Upper lobe of left lung (tissue), 6 donors: ENCODE results near the gene HDAC6. TPM values are rescaled to one million over a fixed set of nuclear protein-coding genes. Genes with fewer than 3 reads are reported as not detected.
A peak's percentile ranks its signal among the peaks of the same experiment; 100 is the strongest.

Source experiments
- ATAC-seq, 2 donors: fragments of 200-7000 bp; cut with Tn5 transposase; one replicate each; pipeline ENCODE4 v1.9.1; 2022; ENCODE audit warnings: mild to moderate bottlenecking in 2 of 2, moderate library complexity in 2 of 2; ENCODE audit not compliant: low FRiP score in 2 of 2
- DNase-seq, 2 donors: peaks; one replicate each; pipeline ENCODE4 v3.0.0-alpha.2; 2019 to 2020
- H3K27ac ChIP-seq, 4 donors: fragments of 200-600 bp; sonication (generic); one replicate each; pipeline ENCODE4 v1.5.1; 2016 to 2019
- H3K27me3 ChIP-seq, 4 donors: fragments of 200-600 bp; sonication (generic); one replicate each; pipeline ENCODE4 v1.5.1; 2017 to 2019
- H3K36me3 ChIP-seq, 4 donors: fragments of 200-600 bp; sonication (generic); one replicate each; pipeline ENCODE4 v1.5.1; 2016 to 2019
- H3K4me1 ChIP-seq, 4 donors: fragments of 200-600 bp; sonication (generic); one replicate each; pipeline ENCODE4 v1.5.1; 2018 to 2019
- H3K4me3 ChIP-seq, 4 donors: fragments of 200-600 bp; sonication (generic); one replicate each; pipeline ENCODE4 v1.5.1; 2017 to 2019; ENCODE audit warnings: mild to moderate bottlenecking in 2 of 4, moderate library complexity in 1 of 4
- H3K9me3 ChIP-seq, 4 donors: fragments of 200-600 bp; sonication (generic); one replicate each; pipeline ENCODE4 v1.5.1; 2018 to 2019
- EP300 ChIP-seq, 4 donors: sonication (generic); formaldehyde crosslinking; IDR thresholded peaks; one replicate each; pipeline ENCODE4 v1.5.1; 2017; ENCODE audit warnings: antibody characterized with exemption in 4 of 4, control low read depth in 2 of 4
- POLR2A ChIP-seq, 4 donors: fragments of 450-650 bp; IDR thresholded peaks; one replicate each; pipeline ENCODE4 v1.5.1; 2016 to 2017; ENCODE audit warnings: antibody characterized with exemption in 4 of 4, mild to moderate bottlenecking in 2 of 4
- POLR2AphosphoS5 ChIP-seq, 2 donors: sonication (generic); formaldehyde crosslinking; IDR thresholded peaks; one replicate each; pipeline ENCODE4 v1.5.1; 2017; ENCODE audit warnings: antibody characterized with exemption in 2 of 2
- WGBS, 2 donors: methylation state at CpG; one replicate each; pipeline ENCODE4 v1.1.5; 2017 to 2018; 5-methylcytosine and 5-hydroxymethylcytosine counted together
- total RNA-seq, 6 donors: library from RNA; depleted of rRNA in 4 of 6; stranded (reverse); fragments of >200 nt in 4 of 6; gene quantifications; one replicate each; pipeline versions ENCODE4 v1.1.0 to v1.2.1, GENCODE V29; 2016 to 2021
- TF ChIP-seq, protein P1 (sequence below), 6 experiments: fragments of 450-650 bp in 4 of 6; fragments of 200-600 bp in 2 of 6; sonication (generic) in 2 of 6; IDR thresholded peaks; one replicate each; pipeline ENCODE4 v1.5.1; 2016 to 2019; ENCODE audit warnings: antibody characterized with exemption in 6 of 6
- donor health status: DM: no; HTN: no; CAD: no; lungs with moderate emphysema.
- donor health status: DM: no; HTN: yes; CAD: no; lungs with severe emphysema.

The HDAC6 gene
- total RNA-seq, 6 donors from 2014 or later = 59.1 to 171 (median 86.0) TPM

DNA sequence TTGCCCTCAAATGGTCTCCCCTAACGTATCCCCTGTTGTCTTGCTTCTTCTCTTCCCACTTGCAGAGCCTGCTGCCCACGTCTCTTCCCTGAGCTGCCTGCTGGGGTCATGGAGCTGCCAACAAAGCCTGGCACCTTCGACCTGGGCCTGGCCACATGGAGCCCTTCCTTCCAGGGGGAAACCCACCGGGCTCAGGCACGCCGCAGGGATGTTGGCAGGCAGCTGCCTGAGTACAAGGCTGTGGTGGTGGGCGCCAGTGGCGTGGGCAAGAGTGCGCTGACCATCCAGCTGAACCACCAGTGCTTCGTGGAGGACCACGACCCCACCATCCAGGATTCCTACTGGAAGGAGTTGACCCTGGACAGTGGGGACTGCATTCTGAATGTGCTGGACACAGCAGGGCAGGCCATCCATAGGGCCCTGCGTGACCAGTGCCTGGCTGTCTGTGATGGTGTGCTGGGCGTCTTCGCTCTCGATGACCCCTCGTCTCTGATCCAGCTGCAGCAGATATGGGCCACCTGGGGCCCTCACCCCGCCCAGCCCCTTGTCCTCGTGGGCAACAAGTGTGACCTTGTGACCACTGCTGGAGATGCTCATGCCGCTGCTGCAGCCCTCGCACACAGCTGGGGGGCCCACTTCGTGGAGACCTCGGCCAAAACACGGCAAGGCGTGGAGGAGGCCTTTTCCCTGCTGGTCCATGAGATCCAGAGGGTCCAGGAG is 27.3 kb downstream of the HDAC6 start:
- no peak overlapping the region for H3K4me3 ChIP-seq
- peaks cover 0 to 5% (median 3%) of the 10 kb centered on the region in 4 donors for H3K36me3 ChIP-seq
- ATAC-seq = no peak
- H3K27ac ChIP-seq = no peak overlapping the region
- H3K9me3 ChIP-seq = peaks cover 0 to 18% (median 0%) of the 10 kb centered on the region in 4 donors
- H3K4me1 ChIP-seq = peaks cover 0 to 5% (median 0%) of the 10 kb centered on the region in 4 donors
- WGBS, 2 donors = 87 to 88% methylated on average over 2 to 21 of the region's 24 CpGs
- no peak for TF ChIP-seq POLR2A (IDR thresholded peaks at IDR 0.05)
- TF ChIP-seq, protein P1, sequence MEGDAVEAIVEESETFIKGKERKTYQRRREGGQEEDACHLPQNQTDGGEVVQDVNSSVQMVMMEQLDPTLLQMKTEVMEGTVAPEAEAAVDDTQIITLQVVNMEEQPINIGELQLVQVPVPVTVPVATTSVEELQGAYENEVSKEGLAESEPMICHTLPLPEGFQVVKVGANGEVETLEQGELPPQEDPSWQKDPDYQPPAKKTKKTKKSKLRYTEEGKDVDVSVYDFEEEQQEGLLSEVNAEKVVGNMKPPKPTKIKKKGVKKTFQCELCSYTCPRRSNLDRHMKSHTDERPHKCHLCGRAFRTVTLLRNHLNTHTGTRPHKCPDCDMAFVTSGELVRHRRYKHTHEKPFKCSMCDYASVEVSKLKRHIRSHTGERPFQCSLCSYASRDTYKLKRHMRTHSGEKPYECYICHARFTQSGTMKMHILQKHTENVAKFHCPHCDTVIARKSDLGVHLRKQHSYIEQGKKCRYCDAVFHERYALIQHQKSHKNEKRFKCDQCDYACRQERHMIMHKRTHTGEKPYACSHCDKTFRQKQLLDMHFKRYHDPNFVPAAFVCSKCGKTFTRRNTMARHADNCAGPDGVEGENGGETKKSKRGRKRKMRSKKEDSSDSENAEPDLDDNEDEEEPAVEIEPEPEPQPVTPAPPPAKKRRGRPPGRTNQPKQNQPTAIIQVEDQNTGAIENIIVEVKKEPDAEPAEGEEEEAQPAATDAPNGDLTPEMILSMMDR (IDR thresholded peaks at IDR 0.05) = no peak
- no peak for DNase-seq
- peaks cover 0 to 14% (median 0%) of the 10 kb centered on the region in 4 donors for H3K27me3 ChIP-seq

DNA sequence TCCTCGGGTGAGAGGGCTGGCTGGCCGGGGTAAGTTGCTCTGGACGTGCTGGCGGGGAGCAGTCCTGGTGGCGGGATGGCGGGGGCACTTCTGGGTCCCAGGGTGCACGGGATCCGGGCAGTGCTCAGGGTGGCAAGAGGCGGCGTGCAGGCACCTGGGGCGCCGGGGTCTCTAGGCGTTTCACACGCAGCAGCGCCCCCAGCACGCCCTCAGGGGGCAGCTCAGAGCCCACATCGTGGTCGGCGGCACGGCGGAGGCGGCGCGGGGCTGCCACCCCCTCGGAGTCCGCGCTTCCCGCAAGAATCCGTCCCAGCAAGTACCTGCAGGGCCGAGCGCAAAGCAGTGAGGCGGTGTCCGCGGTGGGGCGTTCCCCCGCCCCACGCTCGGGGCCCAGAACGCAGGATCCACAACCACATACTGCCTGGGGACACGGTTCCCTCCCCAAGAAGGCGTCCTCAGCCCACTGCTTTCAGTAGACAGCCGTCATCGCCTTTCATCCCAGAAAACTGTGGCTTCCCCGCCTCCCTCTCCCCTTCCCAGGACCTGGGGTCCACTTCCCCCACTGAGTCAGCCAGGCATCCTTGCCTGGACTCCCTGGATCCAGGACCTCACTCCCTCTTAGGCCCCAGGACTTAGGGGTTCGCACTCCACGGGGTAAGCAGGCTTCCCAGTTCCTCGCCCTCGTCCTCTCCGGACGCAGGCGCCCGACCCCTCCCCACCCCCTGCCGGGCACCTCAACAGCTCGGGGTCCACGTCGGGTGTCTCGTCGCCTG is 29.5 kb downstream of the HDAC6 start:
- H3K36me3 ChIP-seq = no peaks in the 10 kb centered on the region
- no peak overlapping the region for H3K4me3 ChIP-seq
- peak in 1 of 2 donors; percentile 51 for DNase-seq
- no peak for TF ChIP-seq EP300 (IDR thresholded peaks at IDR 0.05)
- ATAC-seq = no peak
- WGBS, 2 donors = 25 to 48% methylated on average over 2 to 47 of the region's 58 CpGs
- H3K4me1 ChIP-seq = peaks cover 0 to 14% (median 0%) of the 10 kb centered on the region in 4 donors
- peaks cover 0 to 7% (median 0%) of the 10 kb centered on the region in 4 donors for H3K9me3 ChIP-seq
- no peak overlapping the region for H3K27ac ChIP-seq
- peaks cover 0 to 26% (median 2%) of the 10 kb centered on the region in 4 donors for H3K27me3 ChIP-seq

DNA sequence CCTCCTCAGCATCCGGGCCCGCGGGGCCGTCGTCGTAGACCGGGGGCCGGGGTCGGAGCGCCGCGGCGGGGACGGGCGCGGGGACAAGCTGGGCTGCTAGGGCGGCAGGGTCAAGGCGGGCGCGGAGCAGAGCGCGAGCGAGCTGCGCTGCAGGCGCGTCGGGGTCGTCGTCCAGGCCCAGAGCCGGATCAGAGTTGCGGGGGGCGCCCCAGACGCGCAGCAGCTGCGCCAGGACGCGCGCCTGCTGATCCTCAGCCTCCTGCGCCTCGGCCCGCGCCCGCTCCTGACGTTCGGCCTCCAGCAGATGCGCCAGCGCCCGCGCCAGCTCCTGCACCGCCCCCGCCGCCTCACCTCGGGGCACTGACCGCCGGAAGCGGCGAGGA is 30.0 kb downstream of the HDAC6 start:
- DNase-seq = peak in 1 of 2 donors; percentile 59
- no peak for ATAC-seq
- H3K4me3 ChIP-seq = no peak overlapping the region
- peaks cover 0 to 14% (median 0%) of the 10 kb centered on the region in 4 donors for H3K4me1 ChIP-seq
- H3K9me3 ChIP-seq = peaks cover 0 to under 1% (median 0%) of the 10 kb centered on the region in 4 donors
- no peak overlapping the region for H3K27ac ChIP-seq
- peaks cover 0 to 26% (median 2%) of the 10 kb centered on the region in 4 donors for H3K27me3 ChIP-seq
- no peaks in the 10 kb centered on the region for H3K36me3 ChIP-seq
- 65% methylated on average over 35 of the region's 57 CpGs; no CpG with 5 or more reads in 1 of the 2 donors for WGBS, 2 donors
- TF ChIP-seq POLR2A (IDR thresholded peaks at IDR 0.05) = no peak
- TF ChIP-seq POLR2AphosphoS5 (IDR thresholded peaks at IDR 0.05) = no peak
- no peak for TF ChIP-seq EP300 (IDR thresholded peaks at IDR 0.05)
- TF ChIP-seq, protein P1 (IDR thresholded peaks at IDR 0.05) = no peak

DNA sequence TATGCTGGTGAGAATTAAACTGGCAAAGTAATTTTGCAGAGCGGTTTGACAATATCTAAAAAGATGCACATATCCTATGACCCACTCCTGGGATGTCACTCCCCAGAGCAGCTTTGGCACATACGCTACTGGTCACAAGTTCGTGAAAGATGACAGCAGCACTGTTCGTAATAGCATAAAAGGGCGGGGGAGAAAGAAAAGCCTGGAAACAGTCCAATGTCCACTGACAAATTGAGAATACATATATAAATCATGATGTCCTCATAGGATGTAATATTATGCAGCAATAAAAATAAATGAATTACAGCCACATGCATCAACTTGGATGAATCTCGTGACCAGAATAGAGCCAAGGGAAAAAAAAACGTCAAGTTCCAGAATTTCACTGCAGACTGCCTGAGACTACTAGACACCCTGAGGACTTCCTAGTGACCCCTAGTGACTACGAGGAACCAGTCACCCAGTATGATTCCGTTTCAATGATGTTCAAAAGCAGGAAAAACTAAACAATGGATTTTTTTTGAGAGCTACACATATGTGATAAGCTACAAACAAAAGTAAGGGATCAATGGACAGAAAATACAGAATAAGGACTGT is 31.8 kb downstream of the HDAC6 start:
- TF ChIP-seq POLR2A (IDR thresholded peaks at IDR 0.05) (no peak), EP300 (IDR thresholded peaks at IDR 0.05) (no peak), POLR2AphosphoS5 (IDR thresholded peaks at IDR 0.05) (no peak)
- TF ChIP-seq, protein P1 (IDR thresholded peaks at IDR 0.05) = no peak
- H3K27me3 ChIP-seq = peaks cover 0 to 26% (median 2%) of the 10 kb centered on the region in 4 donors
- H3K9me3 ChIP-seq = no peaks in the 10 kb centered on the region
- H3K4me1 ChIP-seq = peaks cover 0 to 14% (median 0%) of the 10 kb centered on the region in 4 donors
- no peak for ATAC-seq
- no peak overlapping the region for H3K27ac ChIP-seq
- no peaks in the 10 kb centered on the region for H3K36me3 ChIP-seq
- H3K4me3 ChIP-seq = no peak overlapping the region
- DNase-seq = no peak
- 33 to 48% methylated on average over 9 of the region's 9 CpGs for WGBS, 2 donors

DNA sequence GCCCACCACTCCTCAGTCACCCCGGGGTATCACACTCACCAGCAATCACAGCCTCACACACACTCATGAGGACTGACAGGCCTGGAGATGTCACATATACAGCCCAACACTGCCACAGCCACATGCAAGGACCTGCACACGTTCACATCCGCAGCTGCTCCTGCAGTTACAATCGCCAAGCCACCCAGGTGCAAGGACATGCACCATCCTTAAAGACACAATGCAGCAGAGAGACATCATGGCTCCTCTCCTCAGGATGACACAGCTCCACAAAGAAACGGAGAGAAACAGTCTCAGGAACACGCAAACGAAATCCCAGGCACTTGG is 32.5 kb downstream of the HDAC6 start:
- 26 to 60% methylated on average over 1 to 7 of the region's 7 CpGs for WGBS, 2 donors
- peaks cover 0 to 14% (median 0%) of the 10 kb centered on the region in 4 donors for H3K4me1 ChIP-seq
- H3K4me3 ChIP-seq = no peak overlapping the region
- no peak for DNase-seq
- TF ChIP-seq POLR2A (IDR thresholded peaks at IDR 0.05) (no peak), POLR2AphosphoS5 (IDR thresholded peaks at IDR 0.05) (no peak), EP300 (IDR thresholded peaks at IDR 0.05) (no peak)
- TF ChIP-seq, protein P1 (IDR thresholded peaks at IDR 0.05) = no peak
- peaks cover 0 to 26% (median 2%) of the 10 kb centered on the region in 4 donors for H3K27me3 ChIP-seq
- ATAC-seq = peak in 1 of 2 donors; percentile 45
- no peaks in the 10 kb centered on the region for H3K36me3 ChIP-seq
- H3K9me3 ChIP-seq = no peaks in the 10 kb centered on the region
- no peak overlapping the region for H3K27ac ChIP-seq
